ENCODE data around the gene KRTAP10-5. TPM values are rescaled to one million over a fixed set of nuclear protein-coding genes. Genes with fewer than 3 reads are reported as not detected.

KRTAP10-5 gene
- total RNA-seq, 4 donors from 2014 or later = not detected

GRCh38 chr21:44571296-44571695, 9.1 kb downstream of the KRTAP10-5 start:
- H3K27ac ChIP-seq = no peak overlapping the region
- peaks cover 0 to 26% (median 2%) of the 10 kb centered on the region in 3 donors for H3K27me3 ChIP-seq
- in situ Hi-C loops (cut with MboI; ENCODE audit: low sequenced_read_pairs in 4 of 4) = no loop called here
- no peak overlapping the region for H3K4me3 ChIP-seq
- no peaks in the 10 kb centered on the region for H3K4me1 ChIP-seq
- H3K9me3 ChIP-seq = no peaks in the 10 kb centered on the region
- intact Hi-C loops (cut with DNase I; ENCODE audit: low total_unique reads) = no loop called here
- TF ChIP-seq CTCF (IDR thresholded peaks at IDR 0.05 in 4 of 5, conservative IDR thresholded peaks at IDR 0.05 in 1 of 5) (no peak), POLR2A (IDR thresholded peaks at IDR 0.05) (no peak)
- ATAC-seq (no peak), DNase-seq (no peak)
- no peaks in the 10 kb centered on the region for H3K36me3 ChIP-seq

- H3K27ac ChIP-seq = no peak overlapping the region
- no peaks in the 10 kb centered on the region for H3K9me3 ChIP-seq
- in situ Hi-C loops (cut with MboI; ENCODE audit: low sequenced_read_pairs in 4 of 4) = no loop called here
- no peak overlapping the region for H3K4me3 ChIP-seq
- peaks cover 0 to 23% (median 2%) of the 10 kb centered on the region in 3 donors for H3K27me3 ChIP-seq
- TF ChIP-seq POLR2A (IDR thresholded peaks at IDR 0.05) = no peak
- TF ChIP-seq CTCF (IDR thresholded peaks at IDR 0.05 in 4 of 5, conservative IDR thresholded peaks at IDR 0.05 in 1 of 5) = no peak
- no peak for DNase-seq
- H3K36me3 ChIP-seq = no peaks in the 10 kb centered on the region
- no peak for ATAC-seq
- intact Hi-C loops (cut with DNase I; ENCODE audit: low total_unique reads) = no loop called here
- no peaks in the 10 kb centered on the region for H3K4me1 ChIP-seq
These were observed 10.4 kb downstream of the KRTAP10-5 start for GRCh38 chr21:44569861-44570517.

- intact Hi-C loops (cut with DNase I; ENCODE audit: low total_unique reads) = no loop called here
- no peak for ATAC-seq
These were observed 11.5 kb downstream of the KRTAP10-5 start for GRCh38 chr21:44568667-44569556.

GRCh38 chr21:44568261-44568660, 12.1 kb downstream of the KRTAP10-5 start:
- Histone ChIP-seq H3K27me3 (peaks cover 0 to 19% (median 1%) of the 10 kb centered on the region in 3 donors), H3K4me3 (no peak overlapping the region), H3K4me1 (no peaks in the 10 kb centered on the region), H3K9me3 (peaks cover 0 to 7% (median 0%) of the 10 kb centered on the region in 3 donors), H3K27ac (no peak overlapping the region), H3K36me3 (no peaks in the 10 kb centered on the region)
- in situ Hi-C loops (cut with MboI; ENCODE audit: low sequenced_read_pairs in 4 of 4) = no loop called here
- DNase-seq (no peak), ATAC-seq (no peak)
- intact Hi-C loops (cut with DNase I; ENCODE audit: low total_unique reads) = no loop called here
- TF ChIP-seq POLR2A (IDR thresholded peaks at IDR 0.05) (no peak), CTCF (IDR thresholded peaks at IDR 0.05 in 4 of 5, conservative IDR thresholded peaks at IDR 0.05 in 1 of 5) (no peak)

More at GRCh38 chr21:44568667-44569556, 11.5 kb downstream of the KRTAP10-5 start:
- no peak overlapping the region for H3K4me3 ChIP-seq
- H3K36me3 ChIP-seq = no peaks in the 10 kb centered on the region
- H3K4me1 ChIP-seq = no peaks in the 10 kb centered on the region
- peaks cover 0 to 7% (median 0%) of the 10 kb centered on the region in 3 donors for H3K9me3 ChIP-seq
- H3K27ac ChIP-seq = no peak overlapping the region
- peaks cover 0 to 19% (median 2%) of the 10 kb centered on the region in 3 donors for H3K27me3 ChIP-seq
- TF ChIP-seq CTCF (IDR thresholded peaks at IDR 0.05 in 4 of 5, conservative IDR thresholded peaks at IDR 0.05 in 1 of 5) (no peak), POLR2A (IDR thresholded peaks at IDR 0.05) (no peak)
- in situ Hi-C loops (cut with MboI; ENCODE audit: low sequenced_read_pairs in 4 of 4) = no loop called here
- DNase-seq = no peak

Data from gastrocnemius medialis (tissue), 4 donors.